SK-N-SH (cell line): ENCODE data around the gene SLC25A4. TPM values are rescaled to one million over a fixed set of nuclear protein-coding genes. Genes with fewer than 3 reads are reported as not detected.

Experiments
- CTCF ChIA-PET: fragments of 300-600, 350-600 bp; formaldehyde crosslinking; extraction: SDS; loops from one replicate; lab custom pipeline; 2021; lab: Yijun Ruan, JAX
- POLR2A ChIA-PET: fragments of 350-600 bp; sonication (Branson Sonifier 250); formaldehyde crosslinking; extraction: SDS; loops from one replicate; lab custom pipeline; 2020; ENCODE audit warnings: antibody characterized with exemption, inconsistent platforms; lab: Yijun Ruan, JAX
- DNase-seq: peaks from one replicate; pipeline ENCODE4 v3.0.0; 2012
- H2AFZ ChIP-seq: fragments of 200-600 bp; sonication (generic); 2 replicates; pipeline ENCODE4 v1.8.1; 2016; ENCODE audit warnings: antibody characterized with exemption, mild to moderate bottlenecking, low read depth
- H3F3A ChIP-seq: fragments of 200-600 bp; sonication (generic); replicated peaks from 2 replicates; pipeline ENCODE3; 2016; ENCODE audit warnings: antibody characterized with exemption, mild to moderate bottlenecking; ENCODE audit not compliant: insufficient read depth
- H3K27ac ChIP-seq, 2 experiments: fragments of 200-500 bp in 1 of 2; fragments of 200-600 bp in 1 of 2; sonication (Bioruptor generic) in 1 of 2; sonication (generic), shearing (Covaris generic) in 1 of 2; 2 replicates each; pipeline versions ENCODE4 v1.5.1 to v1.6.1; 2014 to 2016; ENCODE audit warnings: low read depth in 2 of 2, inconsistent platforms in 1 of 2, low read length in 1 of 2, mild to moderate bottlenecking in 1 of 2, mixed read lengths in 1 of 2
- H3K27me3 ChIP-seq: fragments of 200-600 bp; sonication (generic), shearing (Covaris generic); 2 replicates; pipeline ENCODE4 v1.6.1; 2016; ENCODE audit warnings: mixed run types; ENCODE audit not compliant: insufficient read depth
- H3K36me3 ChIP-seq, 2 experiments: fragments of 200-500 bp in 1 of 2; fragments of 200-600 bp in 1 of 2; sonication (Bioruptor generic) in 1 of 2; sonication (generic) in 1 of 2; replicated peaks in 1 of 2; 2 replicates each; pipeline versions ENCODE3 to v1.5.1; 2014 to 2016; ENCODE audit warnings: low read length in 1 of 2, mild to moderate bottlenecking in 1 of 2; ENCODE audit not compliant: insufficient read depth in 2 of 2, control insufficient read depth in 1 of 2
- H3K4me1 ChIP-seq, 2 experiments: fragments of 200-500 bp in 1 of 2; fragments of 200-600 bp in 1 of 2; sonication (Bioruptor generic) in 1 of 2; sonication (generic), shearing (Covaris generic) in 1 of 2; 2 replicates each; pipeline versions ENCODE4 v1.5.1 to v1.6.1; 2014 to 2016; ENCODE audit warnings: low read depth in 1 of 2, low read length in 1 of 2, mixed run types in 1 of 2; ENCODE audit not compliant: insufficient read depth in 2 of 2, control insufficient read depth in 1 of 2
- H3K4me2 ChIP-seq: fragments of 200-600 bp; sonication (generic), shearing (Covaris generic); 2 replicates; pipeline ENCODE4 v1.6.1; 2017; ENCODE audit warnings: mixed run types
- H3K4me3 ChIP-seq, 2 experiments: fragments of 200-500 bp in 1 of 2; fragments of 200-600 bp in 1 of 2; sonication (Bioruptor generic) in 1 of 2; sonication (generic), shearing (Covaris generic) in 1 of 2; 2 replicates each; pipeline versions ENCODE4 v1.5.1 to v1.8.1; 2014 to 2016; ENCODE audit warnings: low read depth in 2 of 2, inconsistent platforms in 1 of 2, low read length in 1 of 2, mild to moderate bottlenecking in 1 of 2, mixed read lengths in 1 of 2, moderate library complexity in 1 of 2
- H3K79me2 ChIP-seq: fragments of 200-600 bp; sonication (generic); 2 replicates; pipeline ENCODE4 v1.8.1; 2017; ENCODE audit warnings: mild to moderate bottlenecking; ENCODE audit not compliant: insufficient read depth
- H3K9ac ChIP-seq: fragments of 200-600 bp; sonication (generic); 2 replicates; pipeline ENCODE4 v1.6.1; 2017; ENCODE audit warnings: mixed run types
- H3K9me2 ChIP-seq: fragments of 200-600 bp; sonication (generic); 2 replicates; pipeline ENCODE4 v1.6.1; 2017; ENCODE audit warnings: mixed run types
- H3K9me3 ChIP-seq: fragments of 200-600 bp; sonication (generic); 2 replicates; pipeline ENCODE4 v1.6.1; 2017; ENCODE audit warnings: mixed run types, mild to moderate bottlenecking, moderate library complexity
- H4K20me1 ChIP-seq: fragments of 200-600 bp; sonication (generic); 2 replicates; pipeline ENCODE4 v1.6.1; 2017; ENCODE audit warnings: mild to moderate bottlenecking, mixed run types; ENCODE audit not compliant: insufficient read depth
- CHD2 ChIP-seq: fragments of 150-350 bp; IDR thresholded peaks from 2 replicates; pipeline ENCODE4 v1.6.1; 2018; ENCODE audit warnings: low read length; ENCODE audit not compliant: partially characterized antibody
- CTCF ChIP-seq: fragments of 200-600 bp; sonication (generic); IDR thresholded peaks from 2 replicates; pipeline ENCODE4 v1.6.1; 2017; ENCODE audit warnings: antibody characterized with exemption, mild to moderate bottlenecking, moderate library complexity
- EP300 ChIP-seq, 2 experiments: IDR thresholded peaks; 2 replicates each; pipeline versions ENCODE4 v1.4.0 to v1.6.1; 2012; ENCODE audit warnings: borderline replicate concordance in 1 of 2, low read depth in 1 of 2, low read length in 1 of 2
- FOSL2 ChIP-seq: IDR thresholded peaks from 2 replicates; pipeline ENCODE4 v1.4.0; 2012; ENCODE audit warnings: low read depth, mild to moderate bottlenecking, moderate library complexity, borderline replicate concordance
- GABPA ChIP-seq: IDR thresholded peaks from 2 replicates; pipeline ENCODE4 v1.4.0; 2012; ENCODE audit warnings: low read depth, mild to moderate bottlenecking
- GATA2 ChIP-seq: sonication (generic); formaldehyde crosslinking; IDR thresholded peaks from 2 replicates; pipeline ENCODE4 v1.5.0; 2020; ENCODE audit warnings: mild to moderate bottlenecking, missing genetic modification reagents
- JUND ChIP-seq: IDR thresholded peaks from 2 replicates; pipeline ENCODE4 v1.4.0; 2012
- NFIC ChIP-seq: IDR thresholded peaks from 2 replicates; pipeline ENCODE4 v1.4.0; 2012; ENCODE audit warnings: borderline replicate concordance
- PBX3 ChIP-seq: IDR thresholded peaks from 2 replicates; pipeline ENCODE4; 2012
- POLR2AphosphoS5 ChIP-seq: IDR thresholded peaks from 2 replicates; pipeline ENCODE4 v1.6.1; 2012; ENCODE audit warnings: low read depth, low read length
- RAD21 ChIP-seq: IDR thresholded peaks from 2 replicates; pipeline ENCODE4 v1.6.1; 2012; ENCODE audit warnings: mild to moderate bottlenecking, low read length
- SMC3 ChIP-seq: IDR thresholded peaks from 2 replicates; pipeline ENCODE4 v1.6.1; 2012; ENCODE audit warnings: low read depth, low read length, improper control_type of control experiment
- TCF12 ChIP-seq: IDR thresholded peaks from 2 replicates; pipeline ENCODE4 v1.4.0; 2012
- YY1 ChIP-seq: IDR thresholded peaks from 2 replicates; pipeline ENCODE4 v1.4.0; 2012; ENCODE audit warnings: low read depth, mild to moderate bottlenecking
- WGBS: methylation state at CpG from one replicate; pipeline ENCODE4 v1.1.6; 2017; ENCODE audit warnings: low lambda C conversion rate; 5-methylcytosine and 5-hydroxymethylcytosine counted together
- polyA plus RNA-seq, 3 experiments: library from polyadenylated mRNA; depleted of rRNA; stranded (reverse); fragments of >200 nt; gene quantifications; 2 replicates each; pipeline ENCODE4 v1.2.3, GENCODE V29; 2012
- TF ChIP-seq, protein P1 (sequence below): fragments of 150-350 bp; IDR thresholded peaks from 2 replicates; pipeline ENCODE4 v1.6.1; 2017; ENCODE audit warnings: antibody characterized with exemption, low read length, low read depth, borderline replicate concordance
- TF ChIP-seq, protein P2 (sequence below): fragments of 150-350 bp; IDR thresholded peaks from 2 replicates; pipeline ENCODE4 v1.6.1; 2016; ENCODE audit warnings: mild to moderate bottlenecking, low read depth, low read length

SLC25A4 gene
- polyA plus RNA-seq, 1 of the 3 experiments (the other 2 are of a cell fraction) = 36.2 TPM

GRCh38 chr4:185112104-185112503 is 31.0 kb upstream of the SLC25A4 start (continued):
- TF ChIP-seq YY1 (no peak), GABPA (no peak), CHD2 (no peak), GATA2 (CRISPR knock-in tag) (no peak), POLR2AphosphoS5 (peak; percentile 37; the same call in 1 of the 2 replicates), RAD21 (no peak), PBX3 (peak; percentile 63; the same call in 1 of the 2 replicates)
- TF ChIP-seq, protein P1, sequence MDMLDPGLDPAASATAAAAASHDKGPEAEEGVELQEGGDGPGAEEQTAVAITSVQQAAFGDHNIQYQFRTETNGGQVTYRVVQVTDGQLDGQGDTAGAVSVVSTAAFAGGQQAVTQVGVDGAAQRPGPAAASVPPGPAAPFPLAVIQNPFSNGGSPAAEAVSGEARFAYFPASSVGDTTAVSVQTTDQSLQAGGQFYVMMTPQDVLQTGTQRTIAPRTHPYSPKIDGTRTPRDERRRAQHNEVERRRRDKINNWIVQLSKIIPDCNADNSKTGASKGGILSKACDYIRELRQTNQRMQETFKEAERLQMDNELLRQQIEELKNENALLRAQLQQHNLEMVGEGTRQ = no peak
- TF ChIP-seq, all 33 proteins: peak for 14

DNA sequence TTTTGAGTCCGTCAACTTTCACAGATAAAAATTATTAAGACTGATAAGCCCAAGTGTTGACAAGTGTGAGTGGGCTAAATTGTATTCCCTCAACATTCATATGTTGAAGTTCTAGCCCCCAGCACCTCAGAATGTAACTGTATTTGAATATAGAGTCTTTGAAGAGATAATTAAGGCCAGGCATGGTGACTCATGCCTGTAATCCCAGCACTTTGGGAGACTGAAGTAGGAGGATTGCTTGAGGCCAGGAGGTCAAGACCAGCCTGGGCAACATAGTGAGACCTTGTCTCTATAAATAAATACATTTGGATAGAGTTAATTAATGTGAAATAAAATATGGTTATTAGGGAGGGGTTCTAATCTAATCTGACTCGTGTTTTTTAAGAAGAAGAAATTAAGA is 29.7 kb upstream of the SLC25A4 start:
- Histone ChIP-seq H4K20me1 (no peaks in the 10 kb centered on the region), H3K4me2 (peak overlapping the region; percentile 32; the same call in 1 of the 2 replicates), H3K9me2 (no peaks in the 10 kb centered on the region), H3K27me3 (no peaks in the 10 kb centered on the region), H3K9ac (no peak overlapping the region), H3K27ac (peak overlapping the region in 1 of 2 experiments; percentile 80; a peak in 1 of 4 replicates), H3K36me3 (no peaks in the 10 kb centered on the region), H3K4me1 (peaks cover 3 to 22% of the 10 kb centered on the region in 2 experiments), H2AFZ (no peak overlapping the region), H3K79me2 (no peaks in the 10 kb centered on the region), H3F3A (peaks cover 9% of the 10 kb centered on the region), H3K4me3 (no peak overlapping the region), H3K9me3 (no peaks in the 10 kb centered on the region)
- TF ChIP-seq EP300 (IDR thresholded peaks at IDR 0.05; ENCODE audit: borderline replicate concordance in 1 of 2, low read depth in 1 of 2, low read length in 1 of 2) = no peak
- TF ChIP-seq FOSL2 = peak; percentile 54; the same call in 1 of the 2 replicates
- TF ChIP-seq JUND = peak; percentile 39
- TF ChIP-seq TCF12 = peak; percentile 79
- CTCF ChIA-PET = interaction anchor here (1.2 to 1.6 kb wide), 3 partner anchors 9 to 72 kb away, joined by 3 to 5 read pairs (median 5); no protein-coding TSS in a partner anchor
- WGBS = 54% methylated on average over 2 of the region's 2 CpGs
- DNase-seq = no peak
- POLR2A ChIA-PET = no interaction called here

DNA sequence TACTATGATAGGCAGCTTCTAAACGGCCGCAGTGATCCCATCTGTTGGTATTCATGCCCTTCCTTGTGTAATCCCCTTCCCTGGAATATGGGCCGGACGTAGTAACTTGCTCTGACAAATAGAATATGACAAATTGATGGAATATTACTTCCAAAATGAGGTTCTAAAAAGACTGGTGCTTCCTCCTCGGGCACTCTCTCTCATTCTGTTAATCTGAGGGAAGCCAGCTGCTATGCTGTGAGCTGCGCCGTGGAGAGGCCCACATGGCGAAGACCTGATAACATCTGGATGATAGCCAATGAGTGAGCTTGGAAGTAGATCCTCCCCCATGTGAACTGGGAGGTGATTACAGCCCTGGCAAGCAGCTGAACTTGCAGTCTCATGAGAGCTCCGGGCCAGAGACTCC is 27.2 kb upstream of the SLC25A4 start:
- H3K27me3 ChIP-seq = no peaks in the 10 kb centered on the region
- peak overlapping the region; percentile 44; the same call in 1 of the 2 replicates for H2AFZ ChIP-seq
- DNase-seq = peak; percentile 86
- no peaks in the 10 kb centered on the region for H4K20me1 ChIP-seq
- ChIA-PET POLR2A (interaction anchor here (0.6 to 2.0 kb wide), 8 partner anchors 9 to 382 kb away, joined by 3 to 7 read pairs (median 4); partner anchors contain the start of genes CENPU, LRP2BP and SLC25A4), CTCF (interaction anchor here (0.8 to 1.7 kb wide), 6 partner anchors 13 to 104 kb away, joined by 3 to 7 read pairs (median 5); no protein-coding TSS in a partner anchor)
- no peak overlapping the region for H3K9ac ChIP-seq
- H3K4me1 ChIP-seq = peaks cover 5 to 26% of the 10 kb centered on the region in 2 experiments
- 9% methylated on average over 7 of the region's 9 CpGs for WGBS
- no peaks in the 10 kb centered on the region for H3K79me2 ChIP-seq
- H3K27ac ChIP-seq = peak overlapping the region; percentile 58 to 93; a peak in 3 of 4 replicates
- H3K36me3 ChIP-seq = no peaks in the 10 kb centered on the region
- H3K9me2 ChIP-seq = no peaks in the 10 kb centered on the region
- no peaks in the 10 kb centered on the region for H3K9me3 ChIP-seq
- peak overlapping the region; percentile 75; the same call in 1 of the 2 replicates for H3K4me2 ChIP-seq
- H3F3A ChIP-seq = peaks cover 9% of the 10 kb centered on the region
- peak overlapping the region in 1 of 2 experiments; percentile 19; a peak in 1 of 4 replicates for H3K4me3 ChIP-seq
- peak; percentile 6; the same call in 1 of the 2 replicates for TF ChIP-seq FOSL2
- no peak for TF ChIP-seq GABPA
- TF ChIP-seq CTCF = no peak
- TF ChIP-seq, protein P2, sequence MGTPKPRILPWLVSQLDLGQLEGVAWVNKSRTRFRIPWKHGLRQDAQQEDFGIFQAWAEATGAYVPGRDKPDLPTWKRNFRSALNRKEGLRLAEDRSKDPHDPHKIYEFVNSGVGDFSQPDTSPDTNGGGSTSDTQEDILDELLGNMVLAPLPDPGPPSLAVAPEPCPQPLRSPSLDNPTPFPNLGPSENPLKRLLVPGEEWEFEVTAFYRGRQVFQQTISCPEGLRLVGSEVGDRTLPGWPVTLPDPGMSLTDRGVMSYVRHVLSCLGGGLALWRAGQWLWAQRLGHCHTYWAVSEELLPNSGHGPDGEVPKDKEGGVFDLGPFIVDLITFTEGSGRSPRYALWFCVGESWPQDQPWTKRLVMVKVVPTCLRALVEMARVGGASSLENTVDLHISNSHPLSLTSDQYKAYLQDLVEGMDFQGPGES = no peak
- TF ChIP-seq, protein P1 = peak; percentile 12; the same call in 1 of the 2 replicates
- TF ChIP-seq SMC3 = no peak; the same call in 1 of the 2 replicates
- peak; percentile 59 for TF ChIP-seq PBX3
- TF ChIP-seq RAD21 = peak; percentile 28
- TF ChIP-seq NFIC = peak; percentile 46
- peak; percentile 85 for TF ChIP-seq TCF12
- peak; percentile 82 for TF ChIP-seq CHD2
